OCI-LY3 (cell line): ENCODE data around the gene CMTM1.

Experiments
- H2AFZ ChIP-seq: fragments of 200-600, 300-600 bp; shearing (Covaris generic); 2 replicates; pipeline ENCODE4 v1.6.0; 2014; ENCODE audit warnings: antibody characterized with exemption, low read depth, low read length
- H3K27ac ChIP-seq: fragments of 200-600, 300-600 bp; sonication (generic); 2 replicates; pipeline ENCODE4 v1.5.1; 2014; ENCODE audit warnings: mild to moderate bottlenecking, low read length, moderate library complexity, mixed read lengths
- H3K27me3 ChIP-seq: fragments of 200-600, 300-600 bp; sonication (generic); 2 replicates; pipeline ENCODE4 v1.6.1; 2014; ENCODE audit warnings: low read depth, low read length, mixed read lengths
- H3K36me3 ChIP-seq: fragments of 200-600, 300-600 bp; sonication (generic); replicated peaks from 2 replicates; pipeline ENCODE3; 2014; ENCODE audit warnings: low read depth, low read length, mixed read lengths
- H3K4me1 ChIP-seq: fragments of 300-600, 200-600 bp; sonication (generic); 2 replicates; pipeline ENCODE4 v1.6.1; 2014; ENCODE audit warnings: low read length, mixed read lengths
- H3K4me2 ChIP-seq: fragments of 200-600, 300-600 bp; sonication (generic); 2 replicates; pipeline ENCODE4 v1.6.1; 2014; ENCODE audit warnings: low read length, mixed read lengths
- H3K4me3 ChIP-seq: fragments of 300-600, 200-600 bp; sonication (generic); 2 replicates; pipeline ENCODE4 v1.5.1; 2014; ENCODE audit warnings: antibody characterized with exemption, mild to moderate bottlenecking, low read length, moderate library complexity
- H3K79me2 ChIP-seq: fragments of 300-600, 200-600 bp; shearing (Covaris generic); 2 replicates; pipeline ENCODE4 v1.6.1; 2014; ENCODE audit warnings: mild to moderate bottlenecking, low read length, mixed read lengths
- H3K9ac ChIP-seq: fragments of 300-600, 200-600 bp; shearing (Covaris generic); 2 replicates; pipeline ENCODE4 v1.6.0; 2014; ENCODE audit warnings: mild to moderate bottlenecking, low read length, moderate library complexity
- H3K9me3 ChIP-seq: fragments of 200-600, 300-600 bp; shearing (Covaris generic); 2 replicates; pipeline ENCODE4 v1.6.1; 2014; ENCODE audit warnings: low read length, mixed read lengths; ENCODE audit not compliant: insufficient read depth
- H4K20me1 ChIP-seq: fragments of 200-600, 300-600 bp; sonication (generic); 2 replicates; pipeline ENCODE4 v1.6.1; 2016; ENCODE audit warnings: low read length, mixed read lengths; ENCODE audit not compliant: insufficient read depth
- EZH2phosphoT487 ChIP-seq: fragments of 200-600 bp; shearing (Covaris generic); IDR thresholded peaks from 2 replicates; pipeline ENCODE4 v1.6.1; 2018; ENCODE audit warnings: antibody characterized with exemption, mixed run types, low read depth
- TF ChIP-seq, protein P1 (sequence below): fragments of 200-600, 300-600 bp; sonication (generic); IDR thresholded peaks from 2 replicates; pipeline ENCODE4 v1.5.1; 2014; ENCODE audit warnings: antibody characterized with exemption, low read length, low read depth

Gene CMTM1, protein sequence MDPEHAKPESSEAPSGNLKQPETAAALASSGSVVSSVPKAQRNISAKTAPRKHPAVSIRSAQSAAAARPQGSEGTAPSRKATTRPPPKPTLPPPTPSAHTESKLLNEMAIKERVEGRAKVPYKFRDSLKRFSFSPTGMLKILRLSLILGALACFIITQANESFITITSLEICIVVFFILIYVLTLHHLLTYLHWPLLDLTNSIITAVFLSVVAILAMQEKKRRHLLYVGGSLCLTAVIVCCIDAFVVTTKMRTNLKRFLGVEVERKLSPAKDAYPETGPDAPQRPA

DNA sequence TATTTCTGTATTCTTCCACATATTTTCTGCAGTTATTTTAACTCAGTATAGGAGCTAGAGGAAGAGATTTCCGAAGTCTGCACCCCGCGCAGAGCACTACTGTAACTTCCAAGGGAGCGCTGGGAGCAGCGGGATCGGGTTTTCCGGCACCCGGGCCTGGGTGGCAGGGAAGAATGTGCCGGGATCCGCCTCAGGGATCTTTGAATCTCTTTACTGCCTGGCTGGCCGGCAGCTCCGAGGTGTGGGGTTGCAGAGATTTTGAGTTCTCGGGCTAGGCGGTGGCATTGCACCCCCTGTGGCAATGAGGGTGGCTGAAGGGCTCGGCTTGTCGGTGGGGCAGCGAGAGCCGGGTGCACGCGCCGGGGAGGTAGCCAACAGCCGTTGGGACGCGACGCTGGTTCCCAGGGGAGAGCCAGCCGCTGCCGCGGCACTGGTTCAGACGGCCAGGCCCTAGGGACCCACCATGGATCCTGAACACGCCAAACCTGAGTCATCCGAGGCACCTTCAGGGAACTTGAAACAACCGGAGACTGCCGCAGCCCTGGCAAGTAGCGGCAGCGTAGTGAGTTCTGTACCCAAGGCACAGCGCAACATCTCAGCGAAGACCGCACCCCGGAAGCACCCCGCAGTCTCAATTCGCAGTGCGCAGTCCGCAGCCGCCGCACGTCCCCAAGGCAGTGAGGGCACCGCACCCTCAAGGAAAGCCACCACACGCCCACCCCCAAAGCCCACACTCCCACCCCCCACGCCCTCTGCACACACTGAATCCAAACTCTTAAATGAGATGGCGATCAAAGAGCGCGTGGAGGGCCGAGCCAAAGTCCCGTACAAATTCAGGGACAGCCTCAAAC lies at the start of gene CMTM1:
CMTM1 (plus strand) TSS at position 389 of the 851 bp plus-strand sequence; CDS start at position 464, 75 bp downstream.
- no peaks in the 10 kb centered on the region for H3K79me2 ChIP-seq

DNA sequence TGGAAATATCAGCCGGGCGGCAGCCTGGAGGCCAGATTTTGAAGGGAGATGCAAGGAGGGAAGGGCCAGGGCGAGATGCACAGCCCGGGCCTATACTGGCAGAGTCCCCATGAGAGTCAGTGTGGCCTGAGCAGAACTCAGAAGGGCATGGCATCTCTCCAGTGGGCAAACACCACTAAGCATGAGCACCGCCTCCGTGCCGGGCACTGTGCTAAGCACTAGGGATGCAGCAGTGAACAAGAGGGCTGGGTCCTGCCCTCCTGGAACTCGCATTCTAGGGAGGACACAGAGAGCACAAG lies 49.8 kb upstream of the CMTM1 start:
- H3K27ac ChIP-seq = peak overlapping the region; percentile 72
- H4K20me1 ChIP-seq = no peaks in the 10 kb centered on the region
- no peak overlapping the region; the same call in 1 of the 2 replicates for H2AFZ ChIP-seq
- no peak for TF ChIP-seq EZH2phosphoT487
- TF ChIP-seq, protein P1, sequence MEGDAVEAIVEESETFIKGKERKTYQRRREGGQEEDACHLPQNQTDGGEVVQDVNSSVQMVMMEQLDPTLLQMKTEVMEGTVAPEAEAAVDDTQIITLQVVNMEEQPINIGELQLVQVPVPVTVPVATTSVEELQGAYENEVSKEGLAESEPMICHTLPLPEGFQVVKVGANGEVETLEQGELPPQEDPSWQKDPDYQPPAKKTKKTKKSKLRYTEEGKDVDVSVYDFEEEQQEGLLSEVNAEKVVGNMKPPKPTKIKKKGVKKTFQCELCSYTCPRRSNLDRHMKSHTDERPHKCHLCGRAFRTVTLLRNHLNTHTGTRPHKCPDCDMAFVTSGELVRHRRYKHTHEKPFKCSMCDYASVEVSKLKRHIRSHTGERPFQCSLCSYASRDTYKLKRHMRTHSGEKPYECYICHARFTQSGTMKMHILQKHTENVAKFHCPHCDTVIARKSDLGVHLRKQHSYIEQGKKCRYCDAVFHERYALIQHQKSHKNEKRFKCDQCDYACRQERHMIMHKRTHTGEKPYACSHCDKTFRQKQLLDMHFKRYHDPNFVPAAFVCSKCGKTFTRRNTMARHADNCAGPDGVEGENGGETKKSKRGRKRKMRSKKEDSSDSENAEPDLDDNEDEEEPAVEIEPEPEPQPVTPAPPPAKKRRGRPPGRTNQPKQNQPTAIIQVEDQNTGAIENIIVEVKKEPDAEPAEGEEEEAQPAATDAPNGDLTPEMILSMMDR = no peak
- peak overlapping the region; percentile 56 for H3K4me3 ChIP-seq
- H3K79me2 ChIP-seq = no peaks in the 10 kb centered on the region
- H3K36me3 ChIP-seq = no peaks in the 10 kb centered on the region
- peaks cover 52% of the 10 kb centered on the region for H3K4me1 ChIP-seq
- H3K27me3 ChIP-seq = no peaks in the 10 kb centered on the region
- peak overlapping the region; percentile 61 for H3K9ac ChIP-seq
- H3K4me2 ChIP-seq = peak overlapping the region; percentile 94
- H3K9me3 ChIP-seq = no peaks in the 10 kb centered on the region

More for the DNA sequence above, at the start of gene CMTM1:
- H3K4me1 ChIP-seq = peaks cover 23% of the 10 kb centered on the region
- H3K9ac ChIP-seq = no peak within 1 kb of the TSS
- no peaks in the 10 kb centered on the region for H3K9me3 ChIP-seq
- H3K27me3 ChIP-seq = no peaks in the 10 kb centered on the region
- no peak within 1 kb of the TSS for H3K4me2 ChIP-seq
- H3K36me3 ChIP-seq = peaks cover 35% of the 10 kb centered on the region
- no peak within 1 kb of the TSS for H3K4me3 ChIP-seq
- H4K20me1 ChIP-seq = no peaks in the 10 kb centered on the region
- no peak within 1 kb of the TSS for H3K27ac ChIP-seq
- no peak within 1 kb of the TSS for H2AFZ ChIP-seq
- TF ChIP-seq, protein P1 = no peak
- no peak for TF ChIP-seq EZH2phosphoT487

DNA sequence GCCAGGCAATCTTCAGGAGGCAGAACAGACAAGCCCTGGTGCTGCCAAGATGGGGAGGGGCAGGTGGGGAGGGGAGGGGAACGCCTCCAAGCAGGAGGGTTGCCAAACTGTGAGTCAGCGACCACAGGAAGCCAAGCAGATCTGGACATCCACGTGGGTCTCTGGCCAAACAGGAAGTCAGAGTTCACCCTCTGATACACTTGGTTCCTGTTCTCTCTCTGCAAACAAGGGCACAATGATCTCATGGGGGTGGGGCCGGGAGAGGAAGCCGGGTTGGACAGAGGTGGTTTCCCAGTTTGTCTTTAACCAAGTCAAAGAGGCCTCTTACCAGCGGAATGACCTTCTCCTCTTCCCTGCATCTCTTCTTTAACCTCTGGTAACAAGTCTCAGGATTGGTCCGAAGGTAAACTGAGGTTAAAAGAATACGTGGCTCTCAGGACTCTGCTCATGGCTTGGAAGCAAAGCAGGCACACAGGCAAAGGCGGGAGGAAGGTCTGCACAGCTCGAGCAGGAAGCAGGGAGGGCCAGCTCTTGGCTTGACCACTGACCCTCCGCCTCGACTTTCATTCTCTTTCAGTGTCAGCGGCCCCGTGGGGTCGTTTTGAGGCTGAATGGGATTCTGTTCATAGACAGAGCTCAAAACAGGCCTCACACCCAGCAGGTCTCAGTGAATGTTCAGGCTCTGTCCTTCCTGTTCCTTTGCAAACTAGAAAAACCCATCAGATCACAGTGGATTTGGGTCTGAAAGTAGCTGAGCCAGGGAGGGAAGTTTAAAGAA lies 49.2 kb upstream of the CMTM1 start:
- Histone ChIP-seq H3K4me2 (peak overlapping the region; percentile 94), H3K27ac (peak overlapping the region; percentile 89), H3K36me3 (no peaks in the 10 kb centered on the region), H3K4me3 (peak overlapping the region; percentile 75), H2AFZ (0 out of 2 replicates have a peak overlapping the region, but pooled peaks have one; percentile 18), H4K20me1 (no peaks in the 10 kb centered on the region), H3K9ac (peak overlapping the region; percentile 84), H3K79me2 (no peaks in the 10 kb centered on the region), H3K9me3 (no peaks in the 10 kb centered on the region), H3K27me3 (peaks cover 3% of the 10 kb centered on the region; the same call in 1 of the 2 replicates), H3K4me1 (peaks cover 57% of the 10 kb centered on the region)
- no peak for TF ChIP-seq EZH2phosphoT487
- TF ChIP-seq, protein P1 = no peak
